Kidney epithelial cell (primary cell): ENCODE results near the gene PRKACG. TPM values are rescaled to one million over a fixed set of nuclear protein-coding genes. Genes with fewer than 3 reads are reported as not detected.

Experiments used
- DNase-seq: peaks from one replicate; pipeline ENCODE4 v3.0.0-alpha.2; 2010; ENCODE audit warnings: low read depth
- H3K27me3 ChIP-seq: 2 replicates; pipeline ENCODE4 v1.6.0; 2011; ENCODE audit warnings: low read length; ENCODE audit not compliant: control insufficient read depth, insufficient read depth
- H3K36me3 ChIP-seq: 2 replicates; pipeline ENCODE4 v1.5.1; 2011; ENCODE audit warnings: low read length; ENCODE audit not compliant: control insufficient read depth, insufficient read depth
- H3K4me3 ChIP-seq: 2 replicates; pipeline ENCODE4 v1.5.1; 2011; ENCODE audit warnings: low read depth, mild to moderate bottlenecking, control low read depth, low read length
- total RNA-seq: library from RNA; depleted of rRNA; stranded (reverse); fragments of >200 nt; gene quantifications from 2 replicates; pipeline ENCODE4 v1.2.3, GENCODE V29; 2015
- TF ChIP-seq, protein P1 (sequence below): IDR thresholded peaks from 2 replicates; pipeline ENCODE4 v1.5.1; 2011; ENCODE audit warnings: mild to moderate bottlenecking, moderate library complexity, low read length, control low read depth, inconsistent platforms; ENCODE audit not compliant: insufficient read depth, poor library complexity, severe bottlenecking

PRKACG gene
- total RNA-seq, 1 donor from 2014 or later: not detected

DNA sequence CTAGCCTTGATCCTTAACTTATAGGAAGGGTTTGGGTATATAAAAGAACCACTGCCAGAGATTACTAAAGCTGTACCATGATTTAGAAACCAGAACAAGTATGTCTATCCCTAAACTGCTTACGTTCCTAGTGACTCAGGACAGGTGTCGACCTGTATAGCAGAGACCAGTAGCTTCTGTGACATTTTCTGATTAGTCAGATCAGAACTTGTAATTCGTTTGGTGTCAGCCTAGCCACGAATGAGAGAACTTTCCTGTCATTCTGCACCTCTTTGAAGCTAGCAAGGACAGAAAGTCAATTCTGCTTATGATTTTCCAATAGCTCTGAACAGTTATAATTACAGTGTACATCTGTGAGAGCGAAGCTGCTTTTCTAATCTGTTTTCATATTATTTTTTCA is 39.5 kb downstream of the PRKACG start:
- DNase-seq: no peak
- Histone ChIP-seq H3K4me3 (no peak overlapping the region), H3K27me3 (peaks cover under 1% of the 10 kb centered on the region), H3K36me3 (no peaks in the 10 kb centered on the region)
- TF ChIP-seq, protein P1, sequence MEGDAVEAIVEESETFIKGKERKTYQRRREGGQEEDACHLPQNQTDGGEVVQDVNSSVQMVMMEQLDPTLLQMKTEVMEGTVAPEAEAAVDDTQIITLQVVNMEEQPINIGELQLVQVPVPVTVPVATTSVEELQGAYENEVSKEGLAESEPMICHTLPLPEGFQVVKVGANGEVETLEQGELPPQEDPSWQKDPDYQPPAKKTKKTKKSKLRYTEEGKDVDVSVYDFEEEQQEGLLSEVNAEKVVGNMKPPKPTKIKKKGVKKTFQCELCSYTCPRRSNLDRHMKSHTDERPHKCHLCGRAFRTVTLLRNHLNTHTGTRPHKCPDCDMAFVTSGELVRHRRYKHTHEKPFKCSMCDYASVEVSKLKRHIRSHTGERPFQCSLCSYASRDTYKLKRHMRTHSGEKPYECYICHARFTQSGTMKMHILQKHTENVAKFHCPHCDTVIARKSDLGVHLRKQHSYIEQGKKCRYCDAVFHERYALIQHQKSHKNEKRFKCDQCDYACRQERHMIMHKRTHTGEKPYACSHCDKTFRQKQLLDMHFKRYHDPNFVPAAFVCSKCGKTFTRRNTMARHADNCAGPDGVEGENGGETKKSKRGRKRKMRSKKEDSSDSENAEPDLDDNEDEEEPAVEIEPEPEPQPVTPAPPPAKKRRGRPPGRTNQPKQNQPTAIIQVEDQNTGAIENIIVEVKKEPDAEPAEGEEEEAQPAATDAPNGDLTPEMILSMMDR: no peak

DNA sequence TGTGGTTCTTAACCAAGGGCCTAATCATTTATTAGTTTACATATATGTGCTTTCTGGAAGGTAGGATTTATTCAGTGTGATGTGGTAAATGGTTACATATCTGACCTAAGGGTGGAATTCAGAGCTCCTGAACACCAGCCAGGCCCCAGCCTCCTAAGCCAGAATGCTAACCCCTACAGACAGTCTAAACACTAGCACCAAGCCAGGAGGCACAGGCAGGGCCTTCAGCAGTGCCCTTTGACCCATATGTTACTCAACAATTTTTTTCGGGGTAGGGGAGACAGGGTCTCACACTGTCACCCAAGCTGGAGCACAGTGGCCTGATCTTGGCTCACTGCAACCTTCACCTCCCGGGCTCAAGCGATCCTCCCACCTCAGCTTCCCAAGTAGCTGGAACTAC is 40.3 kb downstream of the PRKACG start:
- no peak for DNase-seq
- Histone ChIP-seq H3K4me3 (no peak overlapping the region), H3K27me3 (no peaks in the 10 kb centered on the region), H3K36me3 (no peaks in the 10 kb centered on the region)
- TF ChIP-seq, protein P1: no peak

DNA sequence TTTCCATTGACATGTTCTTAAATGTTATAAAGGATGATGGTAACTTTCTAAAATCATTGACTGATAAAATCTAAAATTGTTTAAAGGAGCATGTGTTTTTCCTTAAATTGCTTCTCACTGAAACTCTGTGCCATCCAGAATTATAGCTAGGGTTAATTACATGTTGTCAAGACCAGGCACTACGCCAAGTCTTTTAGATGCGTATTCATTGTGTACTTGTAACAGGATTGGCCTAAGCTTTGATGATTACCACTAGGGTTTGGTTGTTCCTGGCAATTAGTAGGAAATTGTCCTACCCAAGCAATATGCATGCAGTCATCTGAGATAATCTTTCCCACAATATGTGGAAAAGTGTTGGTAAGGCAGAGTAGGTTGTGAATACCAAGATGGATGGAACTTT is 43.8 kb downstream of the PRKACG start:
- Histone ChIP-seq H3K27me3 (no peaks in the 10 kb centered on the region), H3K4me3 (no peak overlapping the region), H3K36me3 (no peaks in the 10 kb centered on the region)
- no peak for DNase-seq
- TF ChIP-seq, protein P1: no peak

DNA sequence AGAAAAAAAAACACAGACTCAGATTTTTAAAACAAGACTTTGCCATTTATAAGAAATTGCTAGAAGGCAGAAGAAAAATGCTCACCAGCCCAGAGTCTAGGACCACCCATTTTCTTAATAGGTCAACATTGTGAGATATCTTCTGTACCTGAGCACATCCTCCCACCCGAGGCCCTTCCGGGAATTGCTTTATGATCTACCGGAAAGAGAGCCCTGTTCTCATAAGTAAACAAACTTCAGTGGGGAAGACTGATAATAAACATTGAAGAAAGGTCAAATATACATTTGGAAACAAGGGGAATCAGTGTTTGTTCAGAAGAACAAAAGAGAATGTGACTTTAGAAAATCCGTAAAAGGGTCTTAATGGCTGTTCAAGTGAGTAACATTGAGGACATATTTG is 44.4 kb downstream of the PRKACG start:
- TF ChIP-seq, protein P1: no peak

GRCh38 chr9:68967800-68968199 is 46.1 kb downstream of the PRKACG start:
- DNase-seq: no peak
- TF ChIP-seq, protein P1: no peak
- no peaks in the 10 kb centered on the region for H3K36me3 ChIP-seq
- no peaks in the 10 kb centered on the region for H3K27me3 ChIP-seq
- H3K4me3 ChIP-seq: no peak overlapping the region

More for the DNA sequence above, 44.4 kb downstream of the PRKACG start:
- H3K36me3 ChIP-seq: no peaks in the 10 kb centered on the region
- no peak for DNase-seq
- H3K4me3 ChIP-seq: no peak overlapping the region
- no peaks in the 10 kb centered on the region for H3K27me3 ChIP-seq

- no peak for DNase-seq
- Histone ChIP-seq H3K27me3 (no peaks in the 10 kb centered on the region), H3K36me3 (no peaks in the 10 kb centered on the region), H3K4me3 (no peak overlapping the region)
- TF ChIP-seq, protein P1: no peak
These were observed 47.4 kb downstream of the PRKACG start for GRCh38 chr9:68966496-68966944.
